NB4 (cell line): Measurements from ENCODE around the gene PHACTR2.

Experiments used
- CTCF ChIP-seq: IDR thresholded peaks from one replicate; pipeline ENCODE4 v1.5.1; 2012; ENCODE audit warnings: low read depth, low read length
- MAX ChIP-seq: IDR thresholded peaks from 2 replicates; pipeline ENCODE4 v1.6.1; 2011; ENCODE audit warnings: low read depth, low read length
- POLR2A ChIP-seq: IDR thresholded peaks from 2 replicates; pipeline ENCODE4 v1.6.1; 2011; ENCODE audit warnings: mild to moderate bottlenecking; ENCODE audit not compliant: insufficient read length; ENCODE audit errors: extremely low read depth

GRCh38 chr6:143675382-143675900, 2.3 kb upstream of the PHACTR2 start:
- TF ChIP-seq CTCF (no peak), MAX (no peak), POLR2A (no peak)
